ENCODE measurements around the gene THBS1.

The THBS1 gene

DNA sequence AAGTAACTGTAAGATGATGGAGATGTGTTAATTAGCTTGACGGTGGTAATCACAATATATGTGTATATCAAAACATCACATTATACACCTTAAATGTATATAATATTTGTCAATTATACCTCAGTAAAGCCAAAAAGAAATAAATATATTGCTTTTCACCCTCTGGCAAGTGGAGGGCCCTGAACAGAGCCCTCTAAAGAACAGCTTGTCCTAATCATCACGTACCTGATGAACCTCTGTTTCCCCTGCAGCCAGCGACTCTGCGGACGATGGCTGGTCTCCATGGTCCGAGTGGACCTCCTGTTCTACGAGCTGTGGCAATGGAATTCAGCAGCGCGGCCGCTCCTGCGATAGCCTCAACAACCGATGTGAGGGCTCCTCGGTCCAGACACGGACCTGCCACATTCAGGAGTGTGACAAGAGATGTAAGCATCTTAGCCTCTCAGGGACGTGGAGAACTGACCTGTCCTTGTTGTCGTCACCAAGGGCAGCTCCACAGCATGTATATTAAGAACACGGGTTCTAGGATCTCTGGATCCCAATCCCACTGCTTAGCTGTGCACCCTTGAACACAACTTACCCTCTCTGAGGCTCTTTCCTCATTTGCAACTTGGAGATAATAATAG is 6.3 kb downstream of the THBS1 start:
- H3K4me3 ChIP-seq (ENCODE audit: low read length): no peak overlapping the region
- no peak overlapping the region for H2AFZ ChIP-seq (ENCODE audit: low read length)
- TF ChIP-seq, protein P1, sequence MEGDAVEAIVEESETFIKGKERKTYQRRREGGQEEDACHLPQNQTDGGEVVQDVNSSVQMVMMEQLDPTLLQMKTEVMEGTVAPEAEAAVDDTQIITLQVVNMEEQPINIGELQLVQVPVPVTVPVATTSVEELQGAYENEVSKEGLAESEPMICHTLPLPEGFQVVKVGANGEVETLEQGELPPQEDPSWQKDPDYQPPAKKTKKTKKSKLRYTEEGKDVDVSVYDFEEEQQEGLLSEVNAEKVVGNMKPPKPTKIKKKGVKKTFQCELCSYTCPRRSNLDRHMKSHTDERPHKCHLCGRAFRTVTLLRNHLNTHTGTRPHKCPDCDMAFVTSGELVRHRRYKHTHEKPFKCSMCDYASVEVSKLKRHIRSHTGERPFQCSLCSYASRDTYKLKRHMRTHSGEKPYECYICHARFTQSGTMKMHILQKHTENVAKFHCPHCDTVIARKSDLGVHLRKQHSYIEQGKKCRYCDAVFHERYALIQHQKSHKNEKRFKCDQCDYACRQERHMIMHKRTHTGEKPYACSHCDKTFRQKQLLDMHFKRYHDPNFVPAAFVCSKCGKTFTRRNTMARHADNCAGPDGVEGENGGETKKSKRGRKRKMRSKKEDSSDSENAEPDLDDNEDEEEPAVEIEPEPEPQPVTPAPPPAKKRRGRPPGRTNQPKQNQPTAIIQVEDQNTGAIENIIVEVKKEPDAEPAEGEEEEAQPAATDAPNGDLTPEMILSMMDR (IDR thresholded peaks at IDR 0.05; ENCODE audit: low read length): no peak
- TF ChIP-seq EZH2phosphoT487 (IDR thresholded peaks at IDR 0.05; ENCODE audit: low read length) (no peak), EZH2 (optimal IDR thresholded peaks at IDR 0.05; ENCODE audit: low read depth, low read length) (no peak)
- no peaks in the 10 kb centered on the region for H4K20me1 ChIP-seq (ENCODE audit: insufficient read depth, low read length)
- H3K9me3 ChIP-seq (replicated peaks; ENCODE audit: insufficient read depth, low read length): no peaks in the 10 kb centered on the region
- H3K9me2 ChIP-seq (replicated peaks; ENCODE audit: insufficient read depth, low read length): no peaks in the 10 kb centered on the region
- no peaks in the 10 kb centered on the region for H3K4me1 ChIP-seq (ENCODE audit: low read length)
- H3F3A ChIP-seq (ENCODE audit: insufficient read depth, low read length): no peaks in the 10 kb centered on the region
- H3K27ac ChIP-seq (ENCODE audit: low read length): no peak overlapping the region
- H3K79me2 ChIP-seq (ENCODE audit: low read length): no peaks in the 10 kb centered on the region
- H3K4me2 ChIP-seq (ENCODE audit: low read depth, low read length): no peak overlapping the region
- H3K9ac ChIP-seq (ENCODE audit: low read length): no peak overlapping the region
- H3K36me3 ChIP-seq (replicated peaks; ENCODE audit: insufficient read depth, low read length): no peaks in the 10 kb centered on the region
- no peaks in the 10 kb centered on the region for H3K27me3 ChIP-seq (replicated peaks; ENCODE audit: insufficient read depth, low read length)
- no peak for DNase-seq

- H3K4me1 ChIP-seq (ENCODE audit: low read length): no peaks in the 10 kb centered on the region
- no peaks in the 10 kb centered on the region for H3F3A ChIP-seq (ENCODE audit: insufficient read depth, low read length)
- H2AFZ ChIP-seq (ENCODE audit: low read length): no peak overlapping the region
- H3K27ac ChIP-seq (ENCODE audit: low read length): no peak overlapping the region
- TF ChIP-seq EZH2 (optimal IDR thresholded peaks at IDR 0.05; ENCODE audit: low read depth, low read length): no peak
- TF ChIP-seq, protein P1 (IDR thresholded peaks at IDR 0.05; ENCODE audit: low read length): no peak
- no peak for TF ChIP-seq EZH2phosphoT487 (IDR thresholded peaks at IDR 0.05; ENCODE audit: low read length)
- H3K9me3 ChIP-seq (replicated peaks; ENCODE audit: insufficient read depth, low read length): no peaks in the 10 kb centered on the region
- H3K36me3 ChIP-seq (replicated peaks; ENCODE audit: insufficient read depth, low read length): no peaks in the 10 kb centered on the region
- H3K4me2 ChIP-seq (ENCODE audit: low read depth, low read length): no peak overlapping the region
- H3K9ac ChIP-seq (ENCODE audit: low read length): no peak overlapping the region
- no peaks in the 10 kb centered on the region for H4K20me1 ChIP-seq (ENCODE audit: insufficient read depth, low read length)
- no peaks in the 10 kb centered on the region for H3K27me3 ChIP-seq (replicated peaks; ENCODE audit: insufficient read depth, low read length)
- H3K4me3 ChIP-seq (ENCODE audit: low read length): no peak overlapping the region
- H3K9me2 ChIP-seq (replicated peaks; ENCODE audit: insufficient read depth, low read length): no peaks in the 10 kb centered on the region
- DNase-seq: no peak
- no peaks in the 10 kb centered on the region for H3K79me2 ChIP-seq (ENCODE audit: low read length)
These were observed 7.1 kb downstream of the THBS1 start for GRCh38 chr15:39587731-39588530.

- Histone ChIP-seq H3F3A (ENCODE audit: insufficient read depth, low read length) (no peaks in the 10 kb centered on the region), H3K27ac (ENCODE audit: low read length) (no peak overlapping the region), H3K9me2 (replicated peaks; ENCODE audit: insufficient read depth, low read length) (no peaks in the 10 kb centered on the region), H3K9ac (ENCODE audit: low read length) (no peak overlapping the region), H4K20me1 (ENCODE audit: insufficient read depth, low read length) (no peaks in the 10 kb centered on the region), H3K9me3 (replicated peaks; ENCODE audit: insufficient read depth, low read length) (no peaks in the 10 kb centered on the region), H3K4me1 (ENCODE audit: low read length) (no peaks in the 10 kb centered on the region), H3K4me3 (ENCODE audit: low read length) (no peak overlapping the region), H3K79me2 (ENCODE audit: low read length) (no peaks in the 10 kb centered on the region), H3K36me3 (replicated peaks; ENCODE audit: insufficient read depth, low read length) (no peaks in the 10 kb centered on the region), H3K4me2 (ENCODE audit: low read depth, low read length) (no peak overlapping the region), H2AFZ (ENCODE audit: low read length) (no peak overlapping the region), H3K27me3 (replicated peaks; ENCODE audit: insufficient read depth, low read length) (no peaks in the 10 kb centered on the region)
- no peak for DNase-seq
- TF ChIP-seq, protein P1 (IDR thresholded peaks at IDR 0.05; ENCODE audit: low read length): no peak
- TF ChIP-seq EZH2 (optimal IDR thresholded peaks at IDR 0.05; ENCODE audit: low read depth, low read length) (no peak), EZH2phosphoT487 (IDR thresholded peaks at IDR 0.05; ENCODE audit: low read length) (no peak)
These were observed 7.8 kb downstream of the THBS1 start for GRCh38 chr15:39588531-39589192.

Measured in MM.1S (cell line).